NOMO-1 (cell line): ENCODE measurements around the gene DPP3.

Experiments used
- DNase-seq, 2 experiments: peaks; one replicate each; lab custom pipeline; 2025; ENCODE audit not compliant: unreplicated experiment in 2 of 2; lab: John Stamatoyannopoulos, UW

DPP3 gene

DNA sequence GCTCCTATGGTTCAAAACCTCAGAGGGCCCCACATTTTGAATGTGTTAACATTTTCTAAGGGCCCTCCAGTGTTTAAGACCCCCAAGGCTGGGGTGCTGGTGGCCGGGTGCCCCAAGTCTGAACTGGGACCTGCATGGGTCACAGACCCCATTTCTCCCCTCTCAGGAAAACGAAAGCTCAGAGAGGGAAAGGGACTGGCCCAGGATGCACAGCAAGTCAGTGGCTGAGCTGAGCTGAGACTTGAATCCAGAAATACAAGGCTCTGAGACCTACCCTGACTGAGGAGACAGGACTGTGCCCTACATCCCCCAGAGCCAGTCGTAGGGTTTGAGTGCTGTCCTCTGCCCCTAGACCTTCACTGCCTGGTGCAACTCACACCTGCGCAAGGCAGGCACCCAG, 70.7 kb downstream of the DPP3 start:
- DNase-seq, result no peak

DNA sequence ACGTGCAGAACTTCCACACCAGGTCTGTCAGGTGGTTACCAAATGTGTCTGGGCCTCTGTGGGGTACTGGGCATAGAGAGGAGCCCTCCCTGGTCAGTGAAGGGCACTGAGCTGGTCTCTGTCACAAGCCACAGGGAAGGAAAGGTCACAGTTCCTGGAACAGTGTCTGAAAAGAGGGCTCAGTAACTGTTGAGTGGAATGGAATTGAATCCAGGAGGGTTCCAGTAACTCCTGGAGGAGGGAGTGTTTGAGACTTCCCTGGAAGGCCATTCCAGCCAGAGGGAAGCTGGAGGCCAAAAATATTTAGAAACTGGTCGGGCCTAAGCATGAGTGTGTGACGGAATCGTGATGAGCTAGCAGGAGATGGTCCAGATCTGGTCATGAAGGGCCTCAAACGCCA, 74.4 kb downstream of the DPP3 start:
- DNase-seq, result no peak

DNA sequence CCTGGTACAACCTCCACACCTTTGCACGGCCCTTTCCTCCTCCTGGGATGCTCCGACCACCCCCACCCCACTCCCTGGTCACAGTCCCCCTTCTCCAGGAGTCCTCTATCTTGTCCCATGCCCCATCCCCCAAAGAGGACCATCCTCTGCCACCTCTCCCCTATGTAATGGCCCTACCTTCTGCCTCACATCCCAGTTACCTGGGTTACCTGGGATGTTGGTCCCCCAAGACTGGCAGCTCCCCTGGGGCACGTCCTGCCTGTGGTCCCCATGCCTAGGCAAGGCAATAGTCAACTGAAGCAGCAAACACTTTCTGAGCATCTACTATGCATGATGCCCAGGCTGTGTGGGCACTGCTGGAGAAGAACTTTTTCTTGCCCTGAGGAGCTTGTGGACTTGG, 75.2 kb downstream of the DPP3 start:
- no peak for DNase-seq

DNA sequence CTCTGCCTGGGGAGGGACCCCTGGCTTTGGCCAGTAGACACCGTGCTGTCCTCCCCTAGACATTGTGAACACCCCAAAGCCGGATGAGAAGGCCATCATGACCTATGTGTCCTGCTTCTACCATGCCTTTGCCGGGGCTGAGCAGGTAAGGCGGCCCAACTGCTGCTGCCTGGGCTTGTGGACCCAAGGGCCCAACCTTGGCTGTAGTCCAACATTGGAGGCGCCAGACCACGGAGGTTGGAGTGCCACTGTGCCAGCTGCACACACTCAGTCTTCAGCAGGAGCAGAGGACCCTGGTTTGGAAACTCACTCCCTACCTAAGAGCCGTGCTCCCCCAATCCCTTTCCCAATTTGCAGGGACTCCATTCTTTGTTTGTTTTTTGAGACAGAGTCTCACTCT, 75.9 kb downstream of the DPP3 start:
- no peak for DNase-seq

DNA sequence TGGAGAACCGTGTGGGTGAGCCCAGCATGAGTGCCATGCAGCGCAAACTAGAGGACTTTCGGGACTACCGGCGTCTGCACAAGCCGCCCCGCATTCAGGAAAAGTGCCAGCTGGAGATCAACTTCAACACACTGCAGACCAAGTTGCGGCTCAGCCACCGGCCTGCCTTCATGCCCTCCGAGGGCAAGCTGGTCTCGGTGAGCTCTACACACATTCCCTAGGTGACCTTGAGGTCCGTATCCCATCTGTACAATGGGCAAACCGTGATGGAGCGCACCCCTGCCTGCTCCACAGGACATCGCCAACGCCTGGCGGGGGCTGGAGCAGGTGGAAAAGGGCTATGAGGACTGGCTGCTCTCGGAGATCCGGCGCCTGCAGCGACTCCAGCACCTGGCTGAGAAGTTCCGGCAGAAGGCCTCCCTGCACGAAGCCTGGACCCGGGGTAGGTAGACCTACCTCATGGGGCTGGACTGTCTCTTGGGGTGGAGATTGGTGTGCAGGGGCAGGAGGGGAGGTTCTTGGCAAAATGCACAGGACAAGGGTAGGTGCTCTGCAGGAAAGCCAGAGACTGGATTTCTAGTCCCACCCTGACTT, 77.6 kb downstream of the DPP3 start:
- no peak for DNase-seq
